ENCODE results near the gene APOC1.
"Not testable (repeated sequence)": the region's sequence is repeated elsewhere in the genome, so short reads cannot be mapped to it uniquely, and the experiment has no call there.

The APOC1 gene

GRCh38 chr19:44914433-44915206 lies at the start of gene APOC1:
APOC1 (plus strand) TSS chr19:44914608; CDS start chr19:44914892, 284 bp downstream.
- peak; percentile 71 for DNase-seq (ENCODE audit: low read depth)

GRCh38 chr19:44865196-44865767 lies 49.1 kb upstream of the APOC1 start:
- DNase-seq (ENCODE audit: low read depth): no peak

- DNase-seq (ENCODE audit: low read depth): no peak
Measured at GRCh38 chr19:44866664-44867063, 47.7 kb upstream of the APOC1 start.

GRCh38 chr19:44867578-44867977 lies 46.8 kb upstream of the APOC1 start:
- DNase-seq (ENCODE audit: low read depth): no peak

- no peak for DNase-seq (ENCODE audit: low read depth)
Measured at GRCh38 chr19:44869733-44870470, 44.5 kb upstream of the APOC1 start.

- no peak for DNase-seq (ENCODE audit: low read depth)
Measured at GRCh38 chr19:44871809-44872208, 42.6 kb upstream of the APOC1 start.

GRCh38 chr19:44872661-44873060 lies 41.7 kb upstream of the APOC1 start:
- no peak for DNase-seq (ENCODE audit: low read depth)

GRCh38 chr19:44874317-44874716 lies 40.1 kb upstream of the APOC1 start:
- no peak for DNase-seq (ENCODE audit: low read depth)

GRCh38 chr19:44875666-44876451 lies 38.5 kb upstream of the APOC1 start:
- no peak for DNase-seq (ENCODE audit: low read depth)

- DNase-seq (ENCODE audit: low read depth): no peak
Measured at GRCh38 chr19:44876930-44877535, 37.4 kb upstream of the APOC1 start.

- no peak for DNase-seq (ENCODE audit: low read depth)
Measured at GRCh38 chr19:44878120-44878865, 36.1 kb upstream of the APOC1 start.

- DNase-seq (ENCODE audit: low read depth): no peak
Measured at GRCh38 chr19:44879309-44880065, 34.9 kb upstream of the APOC1 start.

GRCh38 chr19:44882063-44882462 lies 32.3 kb upstream of the APOC1 start:
- no peak for DNase-seq (ENCODE audit: low read depth)

- not testable (repeated sequence) for DNase-seq (ENCODE audit: low read depth)
Measured at GRCh38 chr19:44882619-44883397, 31.6 kb upstream of the APOC1 start.

- no peak for DNase-seq (ENCODE audit: low read depth)
Measured at GRCh38 chr19:44883922-44884321, 30.5 kb upstream of the APOC1 start.

- no peak for DNase-seq (ENCODE audit: low read depth)
Measured at GRCh38 chr19:44884566-44884965, 29.8 kb upstream of the APOC1 start.

GRCh38 chr19:44886141-44886540 lies 28.3 kb upstream of the APOC1 start:
- no peak for DNase-seq (ENCODE audit: low read depth)

GRCh38 chr19:44887648-44888047 lies 26.8 kb upstream of the APOC1 start:
- no peak for DNase-seq (ENCODE audit: low read depth)

GRCh38 chr19:44888335-44888734 lies 26.1 kb upstream of the APOC1 start:
- not testable (repeated sequence) for DNase-seq (ENCODE audit: low read depth)

All from fibroblast of the conjunctiva (primary cell).